ENCODE measurements around the gene EFNA5. TPM values are rescaled to one million over a fixed set of nuclear protein-coding genes. Genes with fewer than 3 reads are reported as not detected.

EFNA5 gene
- total and polyA plus RNA-seq, 2 of the 13 experiments (the other 11 are each of a cell fraction or from before 2014, with no cell fraction given) = not detected

- POLR2A ChIA-PET = no interaction called here
- WGBS (ENCODE audit: low lambda C conversion rate) = 2% methylated on average over 2 of the region's 2 CpGs
- H3K9me3 ChIP-seq (ENCODE audit: low read length) = no peaks in the 10 kb centered on the region
- intact Hi-C loops (cut with micrococcal nuclease; ENCODE audit: unreplicated experiment) (no loop called here), in situ Hi-C loops (cut with HindIII; ENCODE audit: extremely low pct_ligation_motif_present, low pct_unique_long_range_greater_than_20kb) (no loop called here)
- H3K27ac ChIP-seq (ENCODE audit: extremely low read length, insufficient read depth, low read length) = no peak overlapping the region
- DNase-seq (ENCODE audit: low spot score) = no peak
- BruUV-seq (replicated peaks) = no TSS peak
- H3K4me1 ChIP-seq (ENCODE audit: insufficient read depth, low read length) = no peaks in the 10 kb centered on the region
- H2AFZ ChIP-seq (ENCODE audit: low read length) = no peak overlapping the region
- CTCF ChIA-PET (ENCODE audit: low intra/inter-chr PET ratio, low total read pairs) = no interaction called here
- no peak for TF ChIP-seq RNF219 (CRISPR knock-in tag; IDR thresholded peaks at IDR 0.05)
- no peak for TF ChIP-seq ZBTB40 (IDR thresholded peaks at IDR 0.05)
- no peak for TF ChIP-seq ZBTB40 (CRISPR knock-in tag; IDR thresholded peaks at IDR 0.05)
- TF ChIP-seq ZGPAT (CRISPR knock-in tag; IDR thresholded peaks at IDR 0.05) = no peak
- no peak for TF ChIP-seq ZFAT (CRISPR knock-in tag; conservative IDR thresholded peaks at IDR 0.05)
- TF ChIP-seq SP1 (IDR thresholded peaks at IDR 0.05) = no peak
- no peak for TF ChIP-seq SP1 (CRISPR knock-in tag; IDR thresholded peaks at IDR 0.05)
- no peak for TF ChIP-seq ZNF44 (CRISPR knock-in tag; IDR thresholded peaks at IDR 0.05)
- TF ChIP-seq NR3C1 (CRISPR knock-in tag; IDR thresholded peaks at IDR 0.05) = no peak
- peaks cover 0 to 15% of the 10 kb centered on the region in 2 experiments; a peak in 3 of 5 replicates for H3K27me3 ChIP-seq (ENCODE audit: control insufficient read depth in 1 of 2, insufficient read depth in 2 of 2, low read length in 2 of 2)
- ATAC-seq = no peak
- no peak overlapping the region for H3K9ac ChIP-seq (ENCODE audit: insufficient read depth, low read depth, low read length)
- H4K20me1 ChIP-seq (ENCODE audit: insufficient read depth, low read length) = no peaks in the 10 kb centered on the region
- H3K4me3 ChIP-seq (replicated peaks in 1 of 3; ENCODE audit: insufficient read depth in 1 of 3, low read depth in 2 of 3, low read length in 3 of 3) = no peak overlapping the region
- no peak overlapping the region for H3K4me2 ChIP-seq (ENCODE audit: low read depth, low read length)
- no peak for FAIRE-seq
- H3K79me2 ChIP-seq (ENCODE audit: insufficient read depth, low read length) = no peaks in the 10 kb centered on the region
- H3K36me3 ChIP-seq (replicated peaks in 1 of 2; ENCODE audit: control insufficient read depth in 1 of 2, insufficient read depth in 2 of 2, low read length in 2 of 2) = no peaks in the 10 kb centered on the region
Measured at GRCh38 chr5:107665036-107665570, 5.6 kb downstream of the EFNA5 start.

Measured in HepG2 (cell line).